Activated naive CD8-positive, alpha-beta T cell treated with anti-CD3 and anti-CD28 coated beads, Interleukin-2, amount 50 U/mL, for 16 hours (primary cell): Measurements from ENCODE around the gene RNF31.

Source experiments
- DNase-seq: peaks from one replicate; pipeline ENCODE4 v3.0.0-alpha.2; 2020; ENCODE audit warnings: low read depth, low spot score

Gene RNF31

GRCh38 chr14:24182110-24182882 lies 35.0 kb downstream of the RNF31 start:
- no peak for DNase-seq

GRCh38 chr14:24183014-24183481 lies 35.8 kb downstream of the RNF31 start:
- no peak for DNase-seq

- no peak for DNase-seq
Observed at GRCh38 chr14:24184104-24184970, 37.0 kb downstream of the RNF31 start.

GRCh38 chr14:24185026-24185425 lies 37.7 kb downstream of the RNF31 start:
- no peak for DNase-seq

- no peak for DNase-seq
Observed at GRCh38 chr14:24185741-24186140, 38.4 kb downstream of the RNF31 start.

- DNase-seq: no peak
Observed at GRCh38 chr14:24186831-24187538, 39.7 kb downstream of the RNF31 start.

GRCh38 chr14:24187539-24187915 lies 40.2 kb downstream of the RNF31 start:
- DNase-seq: no peak

- peak; percentile 90 for DNase-seq
Observed at GRCh38 chr14:24188251-24189058, 41.2 kb downstream of the RNF31 start, which contains the start of gene IPO4. IPO4 (minus strand) TSS chr14:24188816; CDS start chr14:24188787, 29 bp downstream.

GRCh38 chr14:24189059-24189375 lies 41.7 kb downstream of the RNF31 start:
- DNase-seq: no peak

- no peak for DNase-seq
Observed at GRCh38 chr14:24189460-24189859, 42.2 kb downstream of the RNF31 start.

GRCh38 chr14:24190416-24190815 lies 43.1 kb downstream of the RNF31 start:
- DNase-seq: no peak

- DNase-seq: no peak
Observed at GRCh38 chr14:24192933-24193332, 45.6 kb downstream of the RNF31 start.

- DNase-seq: no peak
Observed at GRCh38 chr14:24194186-24194872, 47.0 kb downstream of the RNF31 start.

GRCh38 chr14:24194873-24195185 lies 47.5 kb downstream of the RNF31 start:
- DNase-seq: no peak

GRCh38 chr14:24195186-24196070 lies 48.1 kb downstream of the RNF31 start, which contains the start of gene TM9SF1:
TM9SF1 (minus strand) TSS chr14:24195441; CDS start chr14:24195019, 422 bp downstream.
- peak; percentile 71 for DNase-seq

- DNase-seq: no peak
Observed at GRCh38 chr14:24196071-24197055, 49.1 kb downstream of the RNF31 start.

GRCh38 chr14:24197056-24197450 lies 49.8 kb downstream of the RNF31 start:
- no peak for DNase-seq

- DNase-seq: no peak
Observed at GRCh38 chr14:24198814-24199524, 51.7 kb downstream of the RNF31 start.
